Breast epithelium (tissue), 4 donors: ENCODE measurements around the gene SUV39H2. TPM values are rescaled to one million over a fixed set of nuclear protein-coding genes. Genes with fewer than 3 reads are reported as not detected.
"Not testable (repeated sequence)": the region's sequence is repeated elsewhere in the genome, so short reads cannot be mapped to it uniquely, and the experiment has no call there.

Experiments used
- DNase-seq, 2 donors: peaks; one replicate each; pipeline ENCODE4 v3.0.0-alpha.2; 2019; ENCODE audit warnings: low spot score in 2 of 2
- H3K27ac ChIP-seq, 2 donors: fragments of 200-600 bp; sonication (generic) in 1 of 2; one replicate each; pipeline ENCODE4 v1.5.1; 2016 to 2019; ENCODE audit warnings: mild to moderate bottlenecking in 1 of 2
- H3K27me3 ChIP-seq, 2 donors: fragments of 200-600 bp; sonication (generic) in 1 of 2; one replicate each; pipeline versions ENCODE4 v1.5.1 to v1.6.0; 2017 to 2019; ENCODE audit warnings: control low read depth in 1 of 2, mild to moderate bottlenecking in 1 of 2
- H3K36me3 ChIP-seq: fragments of 200-600 bp; one replicate; pipeline ENCODE4 v1.5.1; 2019
- H3K4me1 ChIP-seq, 2 donors: fragments of 200-600 bp; sonication (generic); one replicate each; pipeline ENCODE4 v1.5.1; 2016 to 2019; ENCODE audit warnings: control low read depth in 1 of 2
- H3K4me3 ChIP-seq, 3 donors: fragments of 200-600 bp; sonication (generic); 1 replicate in 2 of 3; 2 replicates in 1 of 3; pipeline ENCODE4 v1.5.1; 2016 to 2019; ENCODE audit warnings: mild to moderate bottlenecking in 3 of 3, moderate library complexity in 2 of 3
- H3K9me3 ChIP-seq, 2 donors: fragments of 200-600 bp; sonication (generic) in 1 of 2; one replicate each; pipeline ENCODE4 v1.5.1; 2016 to 2019; ENCODE audit warnings: control low read depth in 1 of 2
- CTCF ChIP-seq, 3 donors: fragments of 450-650 bp; IDR thresholded peaks; one replicate each; pipeline ENCODE4 v1.5.1; 2016 to 2017; ENCODE audit warnings: antibody characterized with exemption in 3 of 3, mild to moderate bottlenecking in 3 of 3, moderate library complexity in 3 of 3
- POLR2A ChIP-seq: fragments of 450-650 bp; IDR thresholded peaks from one replicate; pipeline ENCODE4 v1.6.1; 2016; ENCODE audit warnings: antibody characterized with exemption, mild to moderate bottlenecking, moderate library complexity
- POLR2AphosphoS5 ChIP-seq, 3 donors: sonication (generic); formaldehyde crosslinking; IDR thresholded peaks; one replicate each; pipeline ENCODE4 v1.6.1; 2017; ENCODE audit warnings: antibody characterized with exemption in 3 of 3
- intact Hi-C: fragments of 100-400 bp; cut with DNase I; formaldehyde crosslinking; loops from one replicate; pipeline ENCODE4 v1.15.1; 2023; ENCODE audit warnings: low total_unique reads
- total RNA-seq, 3 donors: library from RNA; depleted of rRNA; stranded (reverse); fragments of >200 nt; gene quantifications; one replicate each; pipeline ENCODE4 v1.1.0, GENCODE V29; 2016

SUV39H2 gene
- total RNA-seq, 3 donors from 2014 or later, result 4.6 to 7.5 (median 5.6) TPM

GRCh38 chr10:14859043-14859442 lies 19.6 kb upstream of the SUV39H2 start:
- TF ChIP-seq POLR2AphosphoS5 (IDR thresholded peaks at IDR 0.05) (no peak), POLR2A (no peak), CTCF (IDR thresholded peaks at IDR 0.05) (no peak)

GRCh38 chr10:14859775-14860174 lies 18.9 kb upstream of the SUV39H2 start:
- no peak overlapping the region for H3K4me3 ChIP-seq
- H3K27me3 ChIP-seq, result no peaks in the 10 kb centered on the region
- TF ChIP-seq POLR2A, result no peak
- no peak for TF ChIP-seq POLR2AphosphoS5 (IDR thresholded peaks at IDR 0.05)
- TF ChIP-seq CTCF (IDR thresholded peaks at IDR 0.05), result no peak
- DNase-seq, result no peak
- H3K9me3 ChIP-seq, result no peaks in the 10 kb centered on the region
- intact Hi-C loops, result no loop called here
- no peak overlapping the region for H3K27ac ChIP-seq
- no peaks in the 10 kb centered on the region for H3K36me3 ChIP-seq
- H3K4me1 ChIP-seq, result no peaks in the 10 kb centered on the region

More at GRCh38 chr10:14859043-14859442, 19.6 kb upstream of the SUV39H2 start:
- H3K4me1 ChIP-seq, result no peaks in the 10 kb centered on the region
- no peak overlapping the region for H3K27ac ChIP-seq
- H3K9me3 ChIP-seq, result no peaks in the 10 kb centered on the region
- no peaks in the 10 kb centered on the region for H3K36me3 ChIP-seq
- intact Hi-C loops, result no loop called here
- H3K4me3 ChIP-seq, result no peak overlapping the region
- no peak for DNase-seq
- H3K27me3 ChIP-seq, result no peaks in the 10 kb centered on the region

- no peaks in the 10 kb centered on the region for H3K9me3 ChIP-seq
- no peak for DNase-seq
- H3K4me1 ChIP-seq, result no peaks in the 10 kb centered on the region
- no peak overlapping the region for H3K27ac ChIP-seq
- no peaks in the 10 kb centered on the region for H3K36me3 ChIP-seq
- H3K4me3 ChIP-seq, result no peak overlapping the region
- no peaks in the 10 kb centered on the region for H3K27me3 ChIP-seq
- TF ChIP-seq POLR2AphosphoS5 (IDR thresholded peaks at IDR 0.05), result no peak
- TF ChIP-seq CTCF (IDR thresholded peaks at IDR 0.05), result no peak
- no peak for TF ChIP-seq POLR2A
- intact Hi-C loops, result no loop called here
Measured at GRCh38 chr10:14860791-14861190, 17.9 kb upstream of the SUV39H2 start.

GRCh38 chr10:14864466-14864865 lies 14.2 kb upstream of the SUV39H2 start:
- H3K9me3 ChIP-seq, intact Hi-C loops, H3K27me3 ChIP-seq, H3K27ac ChIP-seq, DNase-seq, H3K4me1 ChIP-seq, H3K4me3 ChIP-seq: not testable (repeated sequence)
- H3K36me3 ChIP-seq, result peaks cover 10% of the 10 kb centered on the region

- peaks cover 10% of the 10 kb centered on the region for H3K36me3 ChIP-seq
- H3K4me1 ChIP-seq, H3K4me3 ChIP-seq, H3K27ac ChIP-seq, DNase-seq, H3K27me3 ChIP-seq, H3K9me3 ChIP-seq, intact Hi-C loops: not testable (repeated sequence)
Measured at GRCh38 chr10:14864871-14865270, 13.8 kb upstream of the SUV39H2 start.

GRCh38 chr10:14873090-14873760 lies 5.4 kb upstream of the SUV39H2 start:
- Histone ChIP-seq H3K4me3 (no peak overlapping the region), H3K9me3 (no peaks in the 10 kb centered on the region), H3K27ac (no peak overlapping the region), H3K27me3 (no peaks in the 10 kb centered on the region), H3K4me1 (no peaks in the 10 kb centered on the region), H3K36me3 (peaks cover 3% of the 10 kb centered on the region)
- TF ChIP-seq POLR2AphosphoS5 (IDR thresholded peaks at IDR 0.05), result no peak
- intact Hi-C loops, result no loop called here
- DNase-seq, result no peak

- Histone ChIP-seq H3K27me3 (no peaks in the 10 kb centered on the region), H3K36me3 (no peaks in the 10 kb centered on the region), H3K4me3 (no peak overlapping the region), H3K4me1 (no peaks in the 10 kb centered on the region), H3K27ac (no peak overlapping the region), H3K9me3 (no peaks in the 10 kb centered on the region)
- TF ChIP-seq CTCF (IDR thresholded peaks at IDR 0.05), result no peak
- no peak for TF ChIP-seq POLR2A
- TF ChIP-seq POLR2AphosphoS5 (IDR thresholded peaks at IDR 0.05), result no peak
- no peak for DNase-seq
- intact Hi-C loops, result no loop called here
Measured at GRCh38 chr10:14875941-14876340, 2.7 kb upstream of the SUV39H2 start.
